IMR-90 (cell line): ENCODE measurements around the gene SLC49A4.

Source experiments
- BHLHE40 ChIP-seq: fragments of 150-350 bp; IDR thresholded peaks from 2 replicates; pipeline ENCODE4 v1.6.1; 2016; ENCODE audit warnings: mild to moderate bottlenecking, low read depth, low read length
- CEBPB ChIP-seq: IDR thresholded peaks from 2 replicates; pipeline ENCODE4 v1.6.1; 2012; ENCODE audit warnings: low read depth, low read length, improper control_type of control experiment
- CHD1 ChIP-seq: IDR thresholded peaks from 2 replicates; pipeline ENCODE4 v1.6.1; 2012; ENCODE audit warnings: low read depth, low read length, improper control_type of control experiment
- MAZ ChIP-seq: IDR thresholded peaks from 2 replicates; pipeline ENCODE4 v1.6.1; 2012; ENCODE audit warnings: low read depth, mild to moderate bottlenecking, low read length, improper control_type of control experiment, moderate library complexity, borderline replicate concordance
- POLR2A ChIP-seq: IDR thresholded peaks from 2 replicates; pipeline ENCODE4 v1.6.1; 2012; ENCODE audit warnings: mild to moderate bottlenecking, low read depth, low read length
- RAD21 ChIP-seq: IDR thresholded peaks from 2 replicates; pipeline ENCODE4 v1.6.1; 2012; ENCODE audit warnings: low read length, improper control_type of control experiment
- RCOR1 ChIP-seq: IDR thresholded peaks from 2 replicates; pipeline ENCODE4 v1.6.1; 2012; ENCODE audit warnings: mild to moderate bottlenecking, low read length, improper control_type of control experiment; ENCODE audit not compliant: insufficient replicate concordance
- RFX5 ChIP-seq: IDR thresholded peaks from 2 replicates; pipeline ENCODE4 v1.8.0; 2012; ENCODE audit warnings: low read depth, mild to moderate bottlenecking, low read length, moderate library complexity
- TF ChIP-seq, protein P1 (sequence below): conservative IDR thresholded peaks from 2 replicates; pipeline ENCODE4 v1.5.1; 2012; ENCODE audit warnings: mild to moderate bottlenecking, low read depth, low read length, improper control_type of control experiment

GRCh38 chr3:122748347-122748746, 46.5 kb upstream of the SLC49A4 start:
- TF ChIP-seq POLR2A (no peak), CEBPB (no peak), RCOR1 (no peak), CHD1 (no peak), BHLHE40 (no peak), MAZ (no peak), RFX5 (no peak), RAD21 (no peak)
- TF ChIP-seq, protein P1, sequence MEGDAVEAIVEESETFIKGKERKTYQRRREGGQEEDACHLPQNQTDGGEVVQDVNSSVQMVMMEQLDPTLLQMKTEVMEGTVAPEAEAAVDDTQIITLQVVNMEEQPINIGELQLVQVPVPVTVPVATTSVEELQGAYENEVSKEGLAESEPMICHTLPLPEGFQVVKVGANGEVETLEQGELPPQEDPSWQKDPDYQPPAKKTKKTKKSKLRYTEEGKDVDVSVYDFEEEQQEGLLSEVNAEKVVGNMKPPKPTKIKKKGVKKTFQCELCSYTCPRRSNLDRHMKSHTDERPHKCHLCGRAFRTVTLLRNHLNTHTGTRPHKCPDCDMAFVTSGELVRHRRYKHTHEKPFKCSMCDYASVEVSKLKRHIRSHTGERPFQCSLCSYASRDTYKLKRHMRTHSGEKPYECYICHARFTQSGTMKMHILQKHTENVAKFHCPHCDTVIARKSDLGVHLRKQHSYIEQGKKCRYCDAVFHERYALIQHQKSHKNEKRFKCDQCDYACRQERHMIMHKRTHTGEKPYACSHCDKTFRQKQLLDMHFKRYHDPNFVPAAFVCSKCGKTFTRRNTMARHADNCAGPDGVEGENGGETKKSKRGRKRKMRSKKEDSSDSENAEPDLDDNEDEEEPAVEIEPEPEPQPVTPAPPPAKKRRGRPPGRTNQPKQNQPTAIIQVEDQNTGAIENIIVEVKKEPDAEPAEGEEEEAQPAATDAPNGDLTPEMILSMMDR = no peak
